Measurements from ENCODE around the gene GRM7.

Gene GRM7

DNA sequence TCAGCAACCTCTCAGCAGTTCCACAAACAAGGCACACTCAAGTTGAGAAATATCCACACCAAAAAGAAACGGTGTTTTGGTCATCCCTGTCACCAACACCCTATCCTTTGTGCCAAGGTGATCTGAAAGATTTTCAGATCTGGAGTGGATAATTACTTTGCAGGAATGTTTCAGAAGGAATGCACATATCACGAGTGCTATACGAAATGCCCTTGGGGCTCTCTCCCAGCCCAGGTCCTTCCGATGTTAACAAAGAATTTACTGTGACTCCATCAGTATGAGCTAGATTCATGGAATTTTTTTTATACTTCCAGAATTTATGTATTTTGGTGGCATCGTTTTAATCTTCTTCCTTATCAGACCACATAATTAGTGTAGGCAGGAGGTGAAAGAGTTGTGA is 105.0 kb downstream of the GRM7 start:
- Histone ChIP-seq H3K9ac (ENCODE audit: low read depth, low read length) (no peak overlapping the region), H3K36me3 (ENCODE audit: control insufficient read depth, insufficient read depth, low read length) (no peaks in the 10 kb centered on the region), H3K4me3 (ENCODE audit: low read depth, low read length) (no peak overlapping the region), H3K27me3 (ENCODE audit: control insufficient read depth, insufficient read depth, low read length) (peaks cover 9% of the 10 kb centered on the region), H3K9me3 (ENCODE audit: control insufficient read depth, insufficient read depth, low read length) (no peaks in the 10 kb centered on the region), H3K27ac (ENCODE audit: low read depth, low read length) (no peak overlapping the region), H3K4me1 (ENCODE audit: control insufficient read depth, insufficient read depth, low read length) (peaks cover 12% of the 10 kb centered on the region)

GRCh38 chr3:6971933-6972332 is 111.0 kb downstream of the GRM7 start:
- H3K36me3 ChIP-seq (ENCODE audit: control insufficient read depth, insufficient read depth, low read length): no peaks in the 10 kb centered on the region
- H3K27ac ChIP-seq (ENCODE audit: low read depth, low read length): no peak overlapping the region
- H3K9me3 ChIP-seq (ENCODE audit: control insufficient read depth, insufficient read depth, low read length): no peaks in the 10 kb centered on the region
- H3K9ac ChIP-seq (ENCODE audit: low read depth, low read length): no peak overlapping the region
- H3K4me3 ChIP-seq (ENCODE audit: low read depth, low read length): no peak overlapping the region
- no peaks in the 10 kb centered on the region for H3K27me3 ChIP-seq (ENCODE audit: control insufficient read depth, insufficient read depth, low read length)
- peaks cover 8% of the 10 kb centered on the region; the same call in 1 of the 2 replicates for H3K4me1 ChIP-seq (ENCODE audit: control insufficient read depth, insufficient read depth, low read length)

GRCh38 chr3:6985848-6986247 is 124.9 kb downstream of the GRM7 start:
- Histone ChIP-seq H3K4me1 (ENCODE audit: control insufficient read depth, insufficient read depth, low read length) (no peaks in the 10 kb centered on the region), H3K9ac (ENCODE audit: low read depth, low read length) (no peak overlapping the region), H3K4me3 (ENCODE audit: low read depth, low read length) (no peak overlapping the region), H3K27me3 (ENCODE audit: control insufficient read depth, insufficient read depth, low read length) (no peaks in the 10 kb centered on the region), H3K36me3 (ENCODE audit: control insufficient read depth, insufficient read depth, low read length) (no peaks in the 10 kb centered on the region), H3K9me3 (ENCODE audit: control insufficient read depth, insufficient read depth, low read length) (no peaks in the 10 kb centered on the region), H3K27ac (ENCODE audit: low read depth, low read length) (no peak overlapping the region)

DNA sequence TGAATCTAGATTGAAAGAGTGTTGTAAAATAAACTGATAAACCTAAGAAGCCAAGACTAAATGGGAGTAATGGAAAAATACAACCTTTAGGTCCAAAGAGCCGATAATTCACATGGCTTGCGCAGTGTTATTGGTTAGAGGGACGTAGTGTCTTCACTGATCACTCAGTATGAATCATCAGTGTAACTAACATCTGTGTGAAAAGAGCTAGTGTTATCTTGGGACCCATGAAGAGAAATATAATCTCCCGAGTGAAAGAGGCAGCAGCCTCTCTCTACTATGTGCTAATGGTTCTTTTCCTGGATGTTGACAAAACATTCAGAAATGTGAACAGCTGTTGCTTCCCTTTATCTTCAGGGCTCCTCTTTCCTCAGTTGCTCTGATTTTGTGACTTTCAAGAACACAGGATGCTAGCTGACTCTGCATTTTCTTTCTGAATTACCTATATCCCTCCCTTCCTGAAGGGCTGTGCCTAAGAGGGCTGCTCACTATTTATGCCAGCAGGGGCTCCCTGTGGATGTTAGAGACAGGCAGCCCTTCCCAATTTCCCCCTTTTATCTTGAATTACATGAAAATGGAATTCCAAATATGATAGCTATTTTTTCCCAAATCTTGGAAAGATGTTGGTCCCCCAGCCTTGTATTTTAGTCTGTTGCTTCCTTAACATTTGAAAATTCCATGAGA is 128.8 kb downstream of the GRM7 start:
- H3K9ac ChIP-seq (ENCODE audit: low read depth, low read length): no peak overlapping the region
- no peaks in the 10 kb centered on the region for H3K27me3 ChIP-seq (ENCODE audit: control insufficient read depth, insufficient read depth, low read length)
- no peak overlapping the region for H3K4me3 ChIP-seq (ENCODE audit: low read depth, low read length)
- H3K36me3 ChIP-seq (ENCODE audit: control insufficient read depth, insufficient read depth, low read length): no peaks in the 10 kb centered on the region
- H3K27ac ChIP-seq (ENCODE audit: low read depth, low read length): no peak overlapping the region
- no peaks in the 10 kb centered on the region for H3K9me3 ChIP-seq (ENCODE audit: control insufficient read depth, insufficient read depth, low read length)
- no peaks in the 10 kb centered on the region for H3K4me1 ChIP-seq (ENCODE audit: control insufficient read depth, insufficient read depth, low read length)

GRCh38 chr3:6994081-6994668 is 133.3 kb downstream of the GRM7 start:
- Histone ChIP-seq H3K4me3 (ENCODE audit: low read depth, low read length) (no peak overlapping the region), H3K36me3 (ENCODE audit: control insufficient read depth, insufficient read depth, low read length) (no peaks in the 10 kb centered on the region)

DNA sequence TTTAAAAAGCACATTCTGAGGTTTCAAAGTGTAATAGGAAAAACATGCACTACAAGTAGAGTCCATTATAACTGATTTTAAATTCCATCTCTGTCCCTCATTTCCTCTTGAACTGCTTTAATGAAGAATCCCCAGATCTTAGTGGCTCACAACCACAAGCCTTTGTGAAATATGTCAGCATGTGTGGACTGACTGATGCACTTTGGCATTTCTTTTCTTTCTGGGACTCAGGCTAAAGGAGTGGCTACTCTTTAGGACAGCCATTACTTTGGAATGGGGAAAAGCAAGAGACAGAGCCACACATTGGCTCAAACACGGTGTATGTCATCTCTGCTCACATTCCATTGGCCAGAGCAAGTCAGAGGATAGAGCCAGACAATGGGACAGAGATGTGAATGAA is 139.6 kb downstream of the GRM7 start:
- no peaks in the 10 kb centered on the region for H3K4me1 ChIP-seq (ENCODE audit: control insufficient read depth, insufficient read depth, low read length)
- H3K9me3 ChIP-seq (ENCODE audit: control insufficient read depth, insufficient read depth, low read length): no peaks in the 10 kb centered on the region
- H3K4me3 ChIP-seq (ENCODE audit: low read depth, low read length): no peak overlapping the region
- no peak overlapping the region for H3K9ac ChIP-seq (ENCODE audit: low read depth, low read length)
- H3K27me3 ChIP-seq (ENCODE audit: control insufficient read depth, insufficient read depth, low read length): no peaks in the 10 kb centered on the region
- no peaks in the 10 kb centered on the region for H3K36me3 ChIP-seq (ENCODE audit: control insufficient read depth, insufficient read depth, low read length)
- H3K27ac ChIP-seq (ENCODE audit: low read depth, low read length): no peak overlapping the region

More at GRCh38 chr3:6994081-6994668, 133.3 kb downstream of the GRM7 start:
- H3K27ac ChIP-seq (ENCODE audit: low read depth, low read length): no peak overlapping the region
- no peaks in the 10 kb centered on the region for H3K27me3 ChIP-seq (ENCODE audit: control insufficient read depth, insufficient read depth, low read length)
- H3K4me1 ChIP-seq (ENCODE audit: control insufficient read depth, insufficient read depth, low read length): no peaks in the 10 kb centered on the region
- no peak overlapping the region for H3K9ac ChIP-seq (ENCODE audit: low read depth, low read length)
- no peaks in the 10 kb centered on the region for H3K9me3 ChIP-seq (ENCODE audit: control insufficient read depth, insufficient read depth, low read length)

GRCh38 chr3:7001370-7001769 is 140.5 kb downstream of the GRM7 start:
- Histone ChIP-seq H3K4me1 (ENCODE audit: control insufficient read depth, insufficient read depth, low read length) (no peaks in the 10 kb centered on the region), H3K9me3 (ENCODE audit: control insufficient read depth, insufficient read depth, low read length) (no peaks in the 10 kb centered on the region)

DNA sequence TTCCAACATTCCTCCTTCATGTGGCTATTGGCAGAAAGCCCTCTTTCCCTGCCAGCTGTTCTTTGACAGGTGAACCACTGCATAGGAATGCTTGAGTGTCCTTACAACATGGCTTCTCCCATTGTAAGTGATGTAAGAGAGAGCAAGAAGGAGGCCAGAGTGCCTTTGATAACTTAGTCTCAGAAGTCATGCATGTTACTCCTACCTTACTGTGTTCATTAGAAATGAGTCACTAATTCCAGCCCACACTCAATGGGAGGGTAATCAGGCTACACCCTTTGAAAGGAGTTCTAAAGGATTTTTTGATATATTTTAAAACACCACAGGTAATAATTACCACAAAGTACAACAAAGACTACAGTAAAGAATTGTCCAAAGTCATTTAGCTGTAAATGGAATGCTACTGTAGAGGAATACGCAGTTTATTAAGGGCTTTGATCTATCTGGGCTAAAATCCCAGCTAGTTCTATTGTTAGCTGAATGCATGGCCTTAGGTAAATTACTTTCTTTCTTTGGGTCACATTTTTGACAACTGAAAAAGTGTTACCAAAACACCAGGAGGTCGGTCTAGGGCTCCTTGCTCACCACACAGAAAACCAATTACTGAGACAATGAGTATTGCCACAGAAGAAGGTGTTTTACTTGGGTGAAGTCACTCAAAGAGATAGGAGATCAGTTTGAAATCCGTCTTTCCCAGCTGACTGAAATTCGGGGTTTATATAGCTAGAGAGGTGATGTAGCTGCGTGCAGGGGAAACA is 154.9 kb downstream of the GRM7 start:
- H3K9me3 ChIP-seq (ENCODE audit: control insufficient read depth, insufficient read depth, low read length): no peaks in the 10 kb centered on the region
- H3K4me1 ChIP-seq (ENCODE audit: control insufficient read depth, insufficient read depth, low read length): peaks cover 22% of the 10 kb centered on the region
- no peak overlapping the region for H3K27ac ChIP-seq (ENCODE audit: low read depth, low read length)

More at GRCh38 chr3:7001370-7001769, 140.5 kb downstream of the GRM7 start:
- no peak overlapping the region for H3K9ac ChIP-seq (ENCODE audit: low read depth, low read length)
- no peaks in the 10 kb centered on the region for H3K36me3 ChIP-seq (ENCODE audit: control insufficient read depth, insufficient read depth, low read length)
- no peak overlapping the region for H3K27ac ChIP-seq (ENCODE audit: low read depth, low read length)
- no peak overlapping the region for H3K4me3 ChIP-seq (ENCODE audit: low read depth, low read length)
- H3K27me3 ChIP-seq (ENCODE audit: control insufficient read depth, insufficient read depth, low read length): no peaks in the 10 kb centered on the region

DNA sequence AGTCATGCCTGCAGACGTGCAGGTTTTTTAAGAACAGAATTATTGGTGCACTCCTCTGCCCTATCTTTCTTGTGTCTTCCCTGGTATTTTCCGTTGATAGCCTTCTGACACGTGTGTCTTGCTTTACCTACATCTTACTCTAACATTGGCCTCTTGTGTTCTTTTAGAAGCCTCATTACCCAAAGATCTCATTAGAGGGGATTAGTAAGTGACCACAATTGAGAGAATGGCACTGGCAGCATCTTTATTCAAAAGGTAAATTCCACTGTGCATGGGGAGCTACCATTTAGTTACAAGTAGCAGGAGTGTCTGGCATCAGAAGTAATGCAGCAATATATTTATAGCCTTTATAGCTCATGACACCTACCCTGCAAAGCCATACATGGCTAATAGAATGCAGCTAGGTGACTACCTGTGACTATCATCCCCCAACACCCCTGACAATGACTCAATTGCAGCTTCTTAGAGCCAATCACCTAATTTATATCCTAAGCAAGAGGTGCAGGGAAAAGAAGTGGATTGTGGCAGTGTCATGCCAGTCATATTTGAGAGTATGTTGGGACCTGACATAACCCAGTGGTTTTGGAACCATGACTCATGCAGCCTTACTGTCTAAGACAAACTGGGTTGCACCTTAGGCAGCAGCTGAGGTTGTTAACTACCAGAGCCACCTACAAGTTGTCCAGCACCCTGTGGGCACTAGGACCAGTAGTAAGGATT is 164.8 kb downstream of the GRM7 start:
- Histone ChIP-seq H3K4me3 (ENCODE audit: low read depth, low read length) (no peak overlapping the region), H3K27ac (ENCODE audit: low read depth, low read length) (no peak overlapping the region), H3K4me1 (ENCODE audit: control insufficient read depth, insufficient read depth, low read length) (no peaks in the 10 kb centered on the region), H3K36me3 (ENCODE audit: control insufficient read depth, insufficient read depth, low read length) (no peaks in the 10 kb centered on the region), H3K9me3 (ENCODE audit: control insufficient read depth, insufficient read depth, low read length) (no peaks in the 10 kb centered on the region), H3K9ac (ENCODE audit: low read depth, low read length) (no peak overlapping the region), H3K27me3 (ENCODE audit: control insufficient read depth, insufficient read depth, low read length) (no peaks in the 10 kb centered on the region)

More for the DNA sequence above, 154.9 kb downstream of the GRM7 start:
- Histone ChIP-seq H3K27me3 (ENCODE audit: control insufficient read depth, insufficient read depth, low read length) (no peaks in the 10 kb centered on the region), H3K36me3 (ENCODE audit: control insufficient read depth, insufficient read depth, low read length) (no peaks in the 10 kb centered on the region), H3K4me3 (ENCODE audit: low read depth, low read length) (no peak overlapping the region), H3K9ac (ENCODE audit: low read depth, low read length) (no peak overlapping the region)

- Histone ChIP-seq H3K36me3 (ENCODE audit: control insufficient read depth, insufficient read depth, low read length) (no peaks in the 10 kb centered on the region), H3K9ac (ENCODE audit: low read depth, low read length) (no peak overlapping the region), H3K4me1 (ENCODE audit: control insufficient read depth, insufficient read depth, low read length) (no peaks in the 10 kb centered on the region), H3K9me3 (ENCODE audit: control insufficient read depth, insufficient read depth, low read length) (no peaks in the 10 kb centered on the region), H3K27me3 (ENCODE audit: control insufficient read depth, insufficient read depth, low read length) (no peaks in the 10 kb centered on the region), H3K27ac (ENCODE audit: low read depth, low read length) (no peak overlapping the region), H3K4me3 (ENCODE audit: low read depth, low read length) (no peak overlapping the region)
These were observed 168.6 kb downstream of the GRM7 start for GRCh38 chr3:7029562-7029961.

Measured in HUES48 (cell line).